WTC11 (cell line): ENCODE data around the gene GPX2.

Source experiments
- AR ChIP-seq: fragments of 250-450 bp; sonication (Bioruptor Pico); IDR thresholded peaks from 2 replicates; pipeline ENCODE4 v1.9.0; 2021; ENCODE audit warnings: mild to moderate bottlenecking
- ATF1 ChIP-seq: sonication (generic); formaldehyde crosslinking; IDR thresholded peaks from 2 replicates; pipeline ENCODE4 v1.8.1; 2023; ENCODE audit warnings: mild to moderate bottlenecking, moderate library complexity, missing genetic modification reagents
- ATF2 ChIP-seq: sonication (generic); formaldehyde crosslinking; IDR thresholded peaks from 2 replicates; pipeline ENCODE4 v1.8.1; 2022; ENCODE audit warnings: low read depth, missing genetic modification reagents, borderline replicate concordance
- CTCF ChIP-seq: fragments of 200-600 bp; IDR thresholded peaks from 2 replicates; pipeline ENCODE4 v1.8.0; 2022; ENCODE audit warnings: antibody characterized with exemption
- E2F1 ChIP-seq: sonication (generic); formaldehyde crosslinking; IDR thresholded peaks from 2 replicates; pipeline ENCODE4 v1.8.0; 2022; ENCODE audit warnings: mild to moderate bottlenecking, missing genetic modification reagents
- ELF4 ChIP-seq: sonication (generic); formaldehyde crosslinking; IDR thresholded peaks from 2 replicates; pipeline ENCODE4 v1.8.1; 2022; ENCODE audit warnings: low read depth, mild to moderate bottlenecking, moderate library complexity, missing genetic modification reagents
- PRRX2 ChIP-seq: fragments of 250-450 bp; sonication (Bioruptor Pico); IDR thresholded peaks from 2 replicates; pipeline ENCODE4 v1.8.0; 2021; ENCODE audit warnings: mild to moderate bottlenecking
- SP1 ChIP-seq: sonication (generic); formaldehyde crosslinking; conservative IDR thresholded peaks from 2 replicates; pipeline ENCODE4 v1.8.1; 2022; ENCODE audit warnings: missing genetic modification reagents
- TCF7 ChIP-seq: sonication (generic); formaldehyde crosslinking; IDR thresholded peaks from 2 replicates; pipeline ENCODE4 v1.8.0; 2022; ENCODE audit warnings: mild to moderate bottlenecking, low read depth, missing genetic modification reagents, moderate library complexity
- USF1 ChIP-seq: sonication (generic); formaldehyde crosslinking; IDR thresholded peaks from 2 replicates; pipeline ENCODE4 v1.8.0; 2022; ENCODE audit warnings: mild to moderate bottlenecking, missing genetic modification reagents
- USF2 ChIP-seq: sonication (generic); formaldehyde crosslinking; IDR thresholded peaks from 2 replicates; pipeline ENCODE4 v1.8.1; 2023; ENCODE audit warnings: mild to moderate bottlenecking, missing genetic modification reagents, moderate library complexity

- TF ChIP-seq E2F1 (no peak), AR (CRISPR knock-in tag) (no peak), CTCF (no peak), USF1 (CRISPR knock-in tag) (no peak), ELF4 (CRISPR knock-in tag) (no peak), SP1 (CRISPR knock-in tag) (no peak), ATF1 (CRISPR knock-in tag) (no peak), PRRX2 (CRISPR knock-in tag) (no peak), TCF7 (CRISPR knock-in tag) (no peak), USF2 (CRISPR knock-in tag) (no peak), ATF2 (no peak)
These were observed 48.4 kb upstream of the GPX2 start for GRCh38 chr14:64990939-64991338.
